Lower leg skin (tissue), 4 donors: Measurements from ENCODE around the gene FOXL1. TPM values are rescaled to one million over a fixed set of nuclear protein-coding genes. Genes with fewer than 3 reads are reported as not detected.

Experiments used
- DNase-seq, 2 donors: peaks; one replicate each; pipeline ENCODE4 v3.0.0-alpha.2; 2019; ENCODE audit warnings: low spot score in 2 of 2
- H3K4me3 ChIP-seq: fragments of 200-600 bp; sonication (generic); 2 replicates; pipeline ENCODE4 v1.5.1; 2017; ENCODE audit warnings: mild to moderate bottlenecking, low read depth; ENCODE audit not compliant: poor library complexity, severe bottlenecking
- CTCF ChIP-seq, 3 donors: fragments of 450-650 bp; IDR thresholded peaks; one replicate each; pipeline ENCODE4 v1.5.1; 2016; ENCODE audit warnings: antibody characterized with exemption in 3 of 3, mild to moderate bottlenecking in 3 of 3, moderate library complexity in 2 of 3
- POLR2A ChIP-seq, 2 donors: fragments of 450-650 bp; IDR thresholded peaks; one replicate each; pipeline ENCODE4 v1.6.1; 2016 to 2017; ENCODE audit warnings: antibody characterized with exemption in 2 of 2, mild to moderate bottlenecking in 1 of 2, moderate library complexity in 1 of 2
- WGBS, 2 donors: methylation state at CpG; one replicate each; pipeline ENCODE4 v1.1.5; 2018; 5-methylcytosine and 5-hydroxymethylcytosine counted together
- intact Hi-C: fragments of 100-400 bp; cut with DNase I; formaldehyde crosslinking; loops from one replicate; pipeline ENCODE4 v1.15.0; 2023; ENCODE audit warnings: low total_unique reads
- total RNA-seq, 4 donors: library from RNA; depleted of rRNA; stranded (reverse); fragments of >200 nt; gene quantifications; one replicate each; pipeline ENCODE4 v1.1.0, GENCODE V29; 2016

The FOXL1 gene
- total RNA-seq, 4 donors from 2014 or later: 0.23 to 0.49 TPM; not detected in 2

GRCh38 chr16:86625029-86625428 is 46.7 kb downstream of the FOXL1 start:
- DNase-seq: peak in 1 of 2 donors; percentile 77
- H3K4me3 ChIP-seq: no peak overlapping the region
- intact Hi-C loops: no loop called here
- WGBS, 2 donors: 46 to 57% methylated on average over 17 of the region's 17 CpGs
- no peak for TF ChIP-seq POLR2A (IDR thresholded peaks at IDR 0.05)
- no peak for TF ChIP-seq CTCF (IDR thresholded peaks at IDR 0.05)

- WGBS, 2 donors: 71 to 73% methylated on average over 7 of the region's 7 CpGs
- no peak overlapping the region for H3K4me3 ChIP-seq
- TF ChIP-seq POLR2A (IDR thresholded peaks at IDR 0.05): no peak
- no peak for TF ChIP-seq CTCF (IDR thresholded peaks at IDR 0.05)
- intact Hi-C loops: no loop called here
- peak in 1 of 2 donors; percentile 70 for DNase-seq
These were observed 47.5 kb downstream of the FOXL1 start for GRCh38 chr16:86625821-86626220.

- 89 to 93% methylated on average over 11 to 12 of the region's 12 CpGs for WGBS, 2 donors
- no peak for TF ChIP-seq POLR2A (IDR thresholded peaks at IDR 0.05)
- TF ChIP-seq CTCF (IDR thresholded peaks at IDR 0.05): no peak
- peak in 1 of 2 donors; percentile 72 for DNase-seq
- no peak overlapping the region for H3K4me3 ChIP-seq
- intact Hi-C loops: no loop called here
These were observed 47.9 kb downstream of the FOXL1 start for GRCh38 chr16:86626284-86626683.

GRCh38 chr16:86626966-86627365 is 48.6 kb downstream of the FOXL1 start:
- intact Hi-C loops: no loop called here
- peak in 1 of 2 donors; percentile 54 for DNase-seq
- H3K4me3 ChIP-seq: no peak overlapping the region
- TF ChIP-seq POLR2A (IDR thresholded peaks at IDR 0.05) (no peak), CTCF (IDR thresholded peaks at IDR 0.05) (no peak)
- 86 to 88% methylated on average over 8 of the region's 8 CpGs for WGBS, 2 donors

DNA sequence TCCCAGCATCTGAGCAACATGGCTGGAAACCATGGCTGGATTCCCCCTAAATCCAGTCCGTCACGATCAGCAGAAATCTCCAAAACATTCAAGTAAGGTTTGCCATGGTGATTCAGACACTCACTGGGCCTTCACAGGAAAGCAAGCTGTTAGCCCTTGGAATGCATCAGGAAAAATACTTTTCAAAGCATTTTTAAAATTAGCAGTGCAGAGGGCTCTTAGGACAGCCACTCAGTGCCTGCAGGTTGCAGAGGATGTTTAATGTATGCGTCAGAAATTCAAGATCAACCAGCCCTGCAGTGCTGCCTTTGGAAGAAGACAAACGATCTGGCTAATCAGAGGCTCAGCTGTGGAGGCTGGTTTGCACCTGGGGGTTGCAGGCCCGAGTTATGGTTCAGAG is 50.3 kb downstream of the FOXL1 start:
- intact Hi-C loops: no loop called here
- no peak for DNase-seq
- H3K4me3 ChIP-seq: no peak overlapping the region
- WGBS, 2 donors: 76 to 78% methylated on average over 5 of the region's 5 CpGs
- TF ChIP-seq CTCF (IDR thresholded peaks at IDR 0.05) (no peak), POLR2A (IDR thresholded peaks at IDR 0.05) (no peak)

- 85 to 87% methylated on average over 12 to 13 of the region's 13 CpGs for WGBS, 2 donors
- DNase-seq: no peak
- intact Hi-C loops: no loop called here
- no peak for TF ChIP-seq POLR2A (IDR thresholded peaks at IDR 0.05)
- H3K4me3 ChIP-seq: no peak overlapping the region
These were observed 52.1 kb downstream of the FOXL1 start for GRCh38 chr16:86630471-86630870.
